Gastrocnemius medialis (tissue), 4 donors: ENCODE measurements around the gene GLYATL1. TPM values are rescaled to one million over a fixed set of nuclear protein-coding genes. Genes with fewer than 3 reads are reported as not detected.

Experiments used
- ATAC-seq, 2 donors: fragments of 150-250 bp; one replicate each; pipeline ENCODE4 v1.9.1; 2016
- DNase-seq, 2 donors: peaks; one replicate each; pipeline ENCODE4 v3.0.0-alpha.2; 2019
- H3K27ac ChIP-seq, 4 donors: fragments of 200-600 bp; sonication (generic); 1 replicate in 1 of 4; 2 replicates in 3 of 4; pipeline ENCODE4 v1.5.1; 2016 to 2018; ENCODE audit warnings: mild to moderate bottlenecking in 2 of 4, moderate library complexity in 1 of 4
- H3K27me3 ChIP-seq, 3 donors: fragments of 200-600 bp; sonication (generic) in 2 of 3; 1 replicate in 1 of 3; 2 replicates in 2 of 3; pipeline versions ENCODE4 v1.5.1 to v1.6.0; 2016 to 2019; ENCODE audit warnings: mild to moderate bottlenecking in 1 of 3, moderate library complexity in 1 of 3
- H3K36me3 ChIP-seq, 2 donors: fragments of 200-600 bp; sonication (generic) in 1 of 2; one replicate each; pipeline ENCODE4 v1.5.1; 2017 to 2018
- H3K4me1 ChIP-seq, 2 donors: fragments of 200-600 bp; sonication (generic) in 1 of 2; one replicate each; pipeline ENCODE4 v1.5.1; 2016 to 2017; ENCODE audit warnings: mild to moderate bottlenecking in 2 of 2
- H3K4me3 ChIP-seq, 4 donors: fragments of 200-600 bp; sonication (generic) in 3 of 4; 1 replicate in 1 of 4; 2 replicates in 3 of 4; pipeline ENCODE4 v1.5.1; 2016 to 2019; ENCODE audit warnings: mild to moderate bottlenecking in 2 of 4
- H3K9me3 ChIP-seq, 3 donors: fragments of 200-600 bp; sonication (generic) in 2 of 3; 1 replicate in 1 of 3; 2 replicates in 2 of 3; pipeline ENCODE4 v1.5.1; 2016 to 2019
- CTCF ChIP-seq, 5 experiments: fragments of 450-650 bp in 3 of 5; fragments of 200-600 bp in 2 of 5; sonication (generic) in 2 of 5; IDR thresholded peaks in 4 of 5; conservative IDR thresholded peaks in 1 of 5; 1 replicate in 4 of 5; 2 replicates in 1 of 5; pipeline ENCODE4 v1.5.1; 2016 to 2019; ENCODE audit warnings: antibody characterized with exemption in 5 of 5, mild to moderate bottlenecking in 3 of 5, moderate library complexity in 3 of 5
- POLR2A ChIP-seq, 2 donors: fragments of 450-650 bp; IDR thresholded peaks; one replicate each; pipeline ENCODE4 v1.6.1; 2017; ENCODE audit warnings: antibody characterized with exemption in 2 of 2, mild to moderate bottlenecking in 2 of 2, moderate library complexity in 2 of 2
- in situ Hi-C, 4 donors: fragments of 200-750 bp; cut with MboI; loops; one replicate each; pipeline versions ENCODE4 v1.15.0 to v1.8.0; 2017; ENCODE audit warnings: low sequenced_read_pairs in 4 of 4
- intact Hi-C: fragments of 100-400 bp; cut with DNase I; formaldehyde crosslinking; loops from one replicate; pipeline ENCODE4 v1.15.1; 2023; ENCODE audit warnings: low total_unique reads
- total RNA-seq, 4 donors: library from RNA; depleted of rRNA; stranded (reverse); fragments of >200 nt; gene quantifications; one replicate each; pipeline versions ENCODE4 v1.1.0 to v1.2.3, GENCODE V29; 2016

GLYATL1 gene, protein sequence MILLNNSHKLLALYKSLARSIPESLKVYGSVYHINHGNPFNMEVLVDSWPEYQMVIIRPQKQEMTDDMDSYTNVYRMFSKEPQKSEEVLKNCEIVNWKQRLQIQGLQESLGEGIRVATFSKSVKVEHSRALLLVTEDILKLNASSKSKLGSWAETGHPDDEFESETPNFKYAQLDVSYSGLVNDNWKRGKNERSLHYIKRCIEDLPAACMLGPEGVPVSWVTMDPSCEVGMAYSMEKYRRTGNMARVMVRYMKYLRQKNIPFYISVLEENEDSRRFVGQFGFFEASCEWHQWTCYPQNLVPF
- 1 to 10 TPM in 1 of 4 donors, under 1 TPM in 1, not detected in 2; 0.94 to 1.2 TPM for total RNA-seq

DNA sequence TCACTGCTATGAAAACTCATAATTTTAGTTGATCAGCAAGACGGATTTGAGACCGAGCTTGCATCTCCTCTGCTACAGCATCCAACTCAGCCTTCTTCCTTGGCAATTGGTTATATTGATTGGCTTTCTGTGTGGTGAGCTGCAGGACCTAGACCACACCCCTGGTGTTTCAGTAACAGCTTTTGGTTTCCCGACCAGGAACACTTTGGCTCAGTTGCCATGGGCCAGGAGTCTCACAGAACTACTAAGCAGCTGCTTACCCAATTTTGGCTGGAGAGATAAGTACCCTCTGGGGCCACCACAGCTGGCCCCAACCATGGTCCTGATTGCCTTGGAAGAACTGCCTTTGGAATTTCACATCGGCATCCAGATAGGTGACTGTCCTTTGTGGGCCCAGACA, at the start of gene GLYATL1:
TSS of gene GLYATL1 (plus strand) at position 212 of the 400 bp plus-strand sequence. CDS start 7,600 bp downstream, outside the sequence.
- H3K4me3 ChIP-seq: no peak within 1 kb of the TSS
- no peaks in the 10 kb centered on the region for H3K4me1 ChIP-seq
- no peak within 1 kb of the TSS for H3K27ac ChIP-seq
- in situ Hi-C loops: no loop called here
- DNase-seq: no peak
- H3K27me3 ChIP-seq: no peaks in the 10 kb centered on the region
- intact Hi-C loops: no loop called here
- no peaks in the 10 kb centered on the region for H3K36me3 ChIP-seq
- ATAC-seq: no peak
- H3K9me3 ChIP-seq: no peaks in the 10 kb centered on the region
- TF ChIP-seq CTCF (IDR thresholded peaks at IDR 0.05 in 4 of 5, conservative IDR thresholded peaks at IDR 0.05 in 1 of 5) (no peak), POLR2A (IDR thresholded peaks at IDR 0.05) (no peak)

- no peak for DNase-seq
Measured at GRCh38 chr11:58893899-58894298, 45.4 kb upstream of the GLYATL1 start.

GRCh38 chr11:58898106-58898505, 41.2 kb upstream of the GLYATL1 start:
- ATAC-seq (no peak), DNase-seq (no peak)
- H3K36me3 ChIP-seq: no peaks in the 10 kb centered on the region
- H3K27ac ChIP-seq: no peak overlapping the region
- H3K4me3 ChIP-seq: no peak overlapping the region
- no peak for TF ChIP-seq CTCF (IDR thresholded peaks at IDR 0.05 in 4 of 5, conservative IDR thresholded peaks at IDR 0.05 in 1 of 5)
- no peak for TF ChIP-seq POLR2A (IDR thresholded peaks at IDR 0.05)
- intact Hi-C loops: no loop called here
- no peaks in the 10 kb centered on the region for H3K4me1 ChIP-seq
- H3K9me3 ChIP-seq: no peaks in the 10 kb centered on the region
- peaks cover 0 to 9% (median 0%) of the 10 kb centered on the region in 3 donors for H3K27me3 ChIP-seq
- in situ Hi-C loops: no loop called here

More at GRCh38 chr11:58893899-58894298, 45.4 kb upstream of the GLYATL1 start:
- no peak for ATAC-seq
- Histone ChIP-seq H3K4me3 (no peak overlapping the region), H3K27ac (no peak overlapping the region), H3K9me3 (no peaks in the 10 kb centered on the region), H3K27me3 (no peaks in the 10 kb centered on the region), H3K36me3 (no peaks in the 10 kb centered on the region), H3K4me1 (no peaks in the 10 kb centered on the region)
- intact Hi-C loops: no loop called here
- in situ Hi-C loops: no loop called here
- TF ChIP-seq CTCF (IDR thresholded peaks at IDR 0.05 in 4 of 5, conservative IDR thresholded peaks at IDR 0.05 in 1 of 5): no peak
- TF ChIP-seq POLR2A (IDR thresholded peaks at IDR 0.05): no peak

GRCh38 chr11:58900479-58901420, 38.5 kb upstream of the GLYATL1 start:
- no peak overlapping the region for H3K4me3 ChIP-seq
- H3K4me1 ChIP-seq: no peaks in the 10 kb centered on the region
- ATAC-seq: no peak
- no peaks in the 10 kb centered on the region for H3K9me3 ChIP-seq
- peaks cover 10 to 24% (median 19%) of the 10 kb centered on the region in 3 donors for H3K27me3 ChIP-seq
- no peak overlapping the region for H3K27ac ChIP-seq
- H3K36me3 ChIP-seq: no peaks in the 10 kb centered on the region
- TF ChIP-seq POLR2A (IDR thresholded peaks at IDR 0.05): no peak
- TF ChIP-seq CTCF (IDR thresholded peaks at IDR 0.05 in 4 of 5, conservative IDR thresholded peaks at IDR 0.05 in 1 of 5): no peak
- peak in 1 of 2 donors; percentile 29 for DNase-seq
- in situ Hi-C loops (no loop called here), intact Hi-C loops (no loop called here)
